Stomach (tissue), 9 donors: ENCODE results near the gene NUP214. TPM values are rescaled to one million over a fixed set of nuclear protein-coding genes. Genes with fewer than 3 reads are reported as not detected.

Experiments used
- DNase-seq, 2 donors: peaks; one replicate each; pipeline versions ENCODE4 v3.0.0 to v3.0.0-alpha.2; 2013 to 2019
- H3K27ac ChIP-seq, 5 donors: fragments of 200-600 bp in 4 of 5; sonication (generic) in 4 of 5; one replicate each; pipeline ENCODE4 v1.5.1; 2013 to 2019; ENCODE audit warnings: mild to moderate bottlenecking in 1 of 5, moderate library complexity in 1 of 5
- H3K27me3 ChIP-seq, 3 donors: fragments of 200-600 bp; sonication (generic); one replicate each; pipeline ENCODE4 v1.5.1; 2017 to 2019; ENCODE audit warnings: mixed run types in 1 of 3
- H3K36me3 ChIP-seq, 4 donors: fragments of 200-600 bp; sonication (generic); 1 replicate in 3 of 4; 2 replicates in 1 of 4; pipeline ENCODE4 v1.5.1; 2016 to 2019
- H3K4me1 ChIP-seq, 4 donors: fragments of 200-600 bp; sonication (generic); one replicate each; pipeline ENCODE4 v1.5.1; 2016 to 2019
- H3K4me3 ChIP-seq, 4 donors: fragments of 200-600 bp; sonication (generic) in 3 of 4; one replicate each; pipeline ENCODE4 v1.5.1; 2016 to 2019; ENCODE audit warnings: mild to moderate bottlenecking in 1 of 4
- H3K9me3 ChIP-seq, 4 donors: fragments of 200-600 bp; sonication (generic); one replicate each; pipeline ENCODE4 v1.5.1; 2016 to 2019
- CTCF ChIP-seq, 7 experiments: fragments of 450-650 bp in 4 of 7; fragments of 200-600 bp in 3 of 7; sonication (generic) in 3 of 7; IDR thresholded peaks; one replicate each; pipeline ENCODE4 v1.5.1; 2016 to 2019; ENCODE audit warnings: antibody characterized with exemption in 7 of 7, control low read depth in 2 of 7, mild to moderate bottlenecking in 1 of 7
- EP300 ChIP-seq: sonication (generic); formaldehyde crosslinking; IDR thresholded peaks from one replicate; pipeline ENCODE4 v1.6.1; 2017; ENCODE audit warnings: antibody characterized with exemption
- POLR2A ChIP-seq, 4 donors: fragments of 450-650 bp; IDR thresholded peaks; one replicate each; pipeline ENCODE4 v1.6.1; 2016; ENCODE audit warnings: antibody characterized with exemption in 4 of 4, control low read depth in 2 of 4, mild to moderate bottlenecking in 1 of 4, moderate library complexity in 1 of 4
- POLR2AphosphoS5 ChIP-seq, 3 donors: sonication (generic); formaldehyde crosslinking; IDR thresholded peaks; one replicate each; pipeline ENCODE4 v1.6.1; 2016; ENCODE audit warnings: antibody characterized with exemption in 3 of 3
- WGBS, 5 donors: extraction: QIAGEN DNeasy Blood & Tissue Kit in 3 of 5; methylation state at CpG; one replicate each; pipeline versions ENCODE4 v1.1.5 to v1.1.7; 2013 to 2018; 5-methylcytosine and 5-hydroxymethylcytosine counted together
- intact Hi-C: fragments of 100-400 bp; cut with DNase I; formaldehyde crosslinking; loops from one replicate; pipeline ENCODE4 v1.15.1; 2023; ENCODE audit warnings: low total_unique reads
- polyA plus RNA-seq, 3 donors: library from polyadenylated mRNA; stranded (reverse); fragments of 200-250 nt; gene quantifications; one replicate each; pipeline ENCODE4 v1.2.3, GENCODE V29; 2013
- total RNA-seq, 5 donors: library from RNA; depleted of rRNA; stranded (reverse); fragments of >200 nt; gene quantifications; one replicate each; pipeline versions ENCODE4 v1.1.0 to v1.2.3, GENCODE V29; 2014 to 2016
- donor health status: healthy with polysubstance abuse.
- donor health status: Bipolar disorder and iron deficiency.
- donor health status: healthy.

NUP214 gene
- total and polyA plus RNA-seq, 8 donors, result 21.7 to 111 (median 35.0) TPM

DNA sequence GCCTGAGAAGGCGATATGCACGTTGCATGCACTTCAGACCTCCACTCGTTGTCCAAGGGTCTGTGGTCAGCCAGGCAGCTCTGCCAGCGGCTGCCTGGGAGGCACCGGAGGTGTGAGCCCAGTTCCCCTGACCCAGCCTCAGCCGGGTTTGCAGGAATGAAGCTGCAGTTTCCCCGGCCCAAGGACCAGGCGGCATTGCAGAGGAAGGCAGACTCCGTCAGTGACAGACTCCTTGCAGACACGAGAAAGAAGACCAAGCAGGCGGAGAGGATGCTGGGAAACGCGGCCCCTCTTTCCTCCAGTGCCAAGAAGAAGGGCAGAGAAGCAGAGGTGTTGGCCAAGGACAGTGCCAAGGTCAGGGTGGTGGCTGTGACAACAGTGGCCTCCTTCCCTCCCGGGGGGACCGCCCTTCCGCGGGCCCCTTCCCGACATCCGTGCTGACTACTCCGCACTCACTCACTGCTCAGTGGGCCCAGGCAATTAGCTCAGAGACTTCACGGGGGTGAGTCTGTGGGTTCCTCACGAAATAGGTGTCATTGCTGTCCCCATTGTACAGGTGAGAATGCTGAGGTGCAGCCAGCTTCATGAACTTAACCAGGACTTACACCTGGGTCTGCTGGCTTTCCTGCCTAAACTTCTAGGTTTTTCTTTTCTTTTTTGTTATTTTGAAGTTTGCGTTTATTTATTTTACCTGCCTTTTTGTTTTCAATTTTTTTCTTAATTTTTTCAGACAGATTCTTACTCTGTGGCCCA, 39.8 kb upstream of the NUP214 start:
- no peak overlapping the region for H3K4me3 ChIP-seq
- H3K4me1 ChIP-seq, result no peaks in the 10 kb centered on the region
- WGBS, 5 donors, result 76 to 82% (median 81%) methylated on average over 23 of the region's 23 CpGs
- TF ChIP-seq CTCF (IDR thresholded peaks at IDR 0.05), result no peak
- TF ChIP-seq POLR2A (IDR thresholded peaks at IDR 0.05), result no peak
- no peak for TF ChIP-seq EP300
- no peak for TF ChIP-seq POLR2AphosphoS5 (IDR thresholded peaks at IDR 0.05)
- peaks cover 0 to 20% (median 0%) of the 10 kb centered on the region in 3 donors for H3K27me3 ChIP-seq
- H3K27ac ChIP-seq, result no peak overlapping the region
- no peaks in the 10 kb centered on the region for H3K36me3 ChIP-seq
- H3K9me3 ChIP-seq, result no peaks in the 10 kb centered on the region
- intact Hi-C loops, result no loop called here
- DNase-seq, result no peak

DNA sequence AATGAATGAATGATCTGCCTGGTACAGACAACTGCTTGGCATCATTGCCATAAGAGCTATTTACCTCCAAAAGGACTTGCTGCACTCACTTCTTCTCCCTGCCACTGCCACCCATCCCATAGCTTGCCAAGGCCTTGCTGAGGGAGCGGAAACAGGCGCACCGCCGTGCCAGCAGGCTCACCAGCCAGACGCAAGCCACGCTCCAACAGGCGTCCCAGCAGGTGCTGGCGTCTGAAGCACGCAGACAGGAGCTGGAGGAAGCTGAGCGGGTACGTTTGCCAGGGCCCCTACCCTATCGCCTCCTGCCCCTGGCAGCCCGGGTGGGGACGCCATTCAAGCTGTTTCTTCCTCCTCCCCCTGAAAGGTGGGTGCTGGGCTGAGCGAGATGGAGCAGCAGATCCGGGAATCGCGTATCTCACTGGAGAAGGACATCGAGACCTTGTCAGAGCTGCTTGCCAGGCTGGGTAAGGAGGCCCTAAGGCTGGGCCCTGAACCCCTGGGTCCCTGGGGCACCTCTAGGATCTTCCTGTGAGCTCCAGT, 38.0 kb upstream of the NUP214 start:
- no peak for DNase-seq
- H3K4me1 ChIP-seq, result peaks cover 0 to 12% (median 5%) of the 10 kb centered on the region in 4 donors
- H3K36me3 ChIP-seq, result no peaks in the 10 kb centered on the region
- TF ChIP-seq EP300 (no peak), POLR2A (IDR thresholded peaks at IDR 0.05) (no peak), POLR2AphosphoS5 (IDR thresholded peaks at IDR 0.05) (no peak), CTCF (IDR thresholded peaks at IDR 0.05) (no peak)
- H3K27me3 ChIP-seq, result peaks cover 0 to 29% (median 0%) of the 10 kb centered on the region in 3 donors
- WGBS, 5 donors, result 72 to 100% (median 86%) methylated on average over 5 to 19 of the region's 19 CpGs
- H3K9me3 ChIP-seq, result no peaks in the 10 kb centered on the region
- intact Hi-C loops, result no loop called here
- H3K27ac ChIP-seq, result no peak overlapping the region
- no peak overlapping the region for H3K4me3 ChIP-seq

- no peak for DNase-seq
- peaks cover 0 to 12% (median 6%) of the 10 kb centered on the region in 4 donors for H3K4me1 ChIP-seq
- intact Hi-C loops, result no loop called here
- TF ChIP-seq POLR2A (IDR thresholded peaks at IDR 0.05), result no peak
- WGBS, 5 donors, result 84 to 95% (median 87%) methylated on average over 12 to 13 of the region's 13 CpGs
- peaks cover 0 to 51% (median 4%) of the 10 kb centered on the region in 3 donors for H3K27me3 ChIP-seq
- no peaks in the 10 kb centered on the region for H3K9me3 ChIP-seq
- H3K27ac ChIP-seq, result no peak overlapping the region
- H3K36me3 ChIP-seq, result no peaks in the 10 kb centered on the region
- no peak overlapping the region for H3K4me3 ChIP-seq
Observed at GRCh38 chr9:131090025-131090787, 35.2 kb upstream of the NUP214 start.

DNA sequence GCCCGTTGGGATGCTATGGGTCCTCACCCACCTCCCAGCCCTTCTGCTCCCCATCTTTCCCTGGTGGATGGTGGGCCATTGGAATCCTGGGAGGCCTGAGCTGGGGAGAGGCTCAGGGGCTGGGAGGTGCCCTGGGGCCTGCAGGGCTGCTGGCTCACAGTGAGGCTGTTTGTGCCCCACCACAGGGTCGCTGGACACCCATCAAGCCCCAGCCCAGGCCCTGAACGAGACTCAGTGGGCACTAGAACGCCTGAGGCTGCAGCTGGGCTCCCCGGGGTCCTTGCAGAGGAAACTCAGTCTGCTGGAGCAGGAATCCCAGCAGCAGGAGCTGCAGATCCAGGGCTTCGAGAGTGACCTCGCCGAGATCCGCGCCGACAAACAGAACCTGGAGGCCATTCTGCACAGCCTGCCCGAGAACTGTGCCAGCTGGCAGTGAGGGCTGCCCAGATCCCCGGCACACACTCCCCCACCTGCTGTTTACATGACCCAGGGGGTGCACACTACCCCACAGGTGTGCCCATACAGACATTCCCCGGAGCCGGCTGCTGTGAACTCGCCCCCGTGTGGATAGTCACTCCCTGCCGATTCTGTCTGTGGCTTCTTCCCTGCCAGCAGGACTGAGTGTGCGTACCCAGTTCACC, 33.9 kb upstream of the NUP214 start:
- intact Hi-C loops, result no loop called here
- H3K27ac ChIP-seq, result no peak overlapping the region
- H3K36me3 ChIP-seq, result no peaks in the 10 kb centered on the region
- H3K9me3 ChIP-seq, result no peaks in the 10 kb centered on the region
- TF ChIP-seq POLR2A (IDR thresholded peaks at IDR 0.05) (no peak), CTCF (IDR thresholded peaks at IDR 0.05) (no peak), EP300 (no peak), POLR2AphosphoS5 (IDR thresholded peaks at IDR 0.05) (no peak)
- WGBS, 5 donors, result 62 to 75% (median 73%) methylated on average over 13 to 19 of the region's 19 CpGs
- peaks cover 2 to 24% (median 17%) of the 10 kb centered on the region in 4 donors for H3K4me1 ChIP-seq
- peak in 1 of 2 donors; percentile 70 for DNase-seq
- peaks cover 0 to 58% (median 16%) of the 10 kb centered on the region in 3 donors for H3K27me3 ChIP-seq
- no peak overlapping the region for H3K4me3 ChIP-seq
